ENCODE data around the gene DCX. TPM values are rescaled to one million over a fixed set of nuclear protein-coding genes. Genes with fewer than 3 reads are reported as not detected.

The DCX gene
- total RNA-seq, 1 experiment from 2014 or later: not detected

DNA sequence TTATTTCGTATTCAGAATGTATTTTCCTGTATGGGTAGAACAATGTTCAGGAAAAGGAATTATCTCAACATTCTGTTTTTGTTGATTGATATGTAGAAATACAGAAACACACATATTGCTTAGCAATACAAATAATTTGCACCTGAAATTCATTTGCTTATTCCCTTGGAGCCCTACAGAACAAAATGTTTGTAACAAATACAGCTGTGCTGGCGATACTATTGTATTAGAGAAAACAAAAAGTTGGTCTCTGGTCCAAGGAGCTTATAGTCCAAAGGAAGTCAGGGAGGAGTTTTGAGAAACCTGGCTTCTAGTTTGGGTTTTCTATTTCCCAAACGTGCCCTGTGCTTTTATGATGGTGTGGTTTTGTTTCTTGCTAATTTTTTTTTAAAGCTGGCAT is 104.0 kb downstream of the DCX start:
- ChIA-PET POLR2A (ENCODE audit: unreplicated experiment) (no interaction called here), CTCF (no interaction called here)
- Histone ChIP-seq H3K4me2 (no peak overlapping the region), H3K36me3 (ENCODE audit: low read depth) (no peaks in the 10 kb centered on the region), H3K27ac (no peak overlapping the region), H3K4me1 (replicated peaks; ENCODE audit: insufficient read depth) (no peaks in the 10 kb centered on the region), H3K9me3 (ENCODE audit: insufficient read depth, low read depth) (no peaks in the 10 kb centered on the region), H3K4me3 (no peak overlapping the region), H3K9me2 (ENCODE audit: insufficient read depth) (no peaks in the 10 kb centered on the region), H4K20me1 (ENCODE audit: insufficient read depth) (no peaks in the 10 kb centered on the region), H2AFZ (no peak overlapping the region), H3K27me3 (ENCODE audit: insufficient read depth, low read depth) (no peaks in the 10 kb centered on the region), H3K79me2 (ENCODE audit: low read depth) (no peaks in the 10 kb centered on the region), H3F3A (ENCODE audit: insufficient read depth, low read depth) (no peaks in the 10 kb centered on the region)
- no TSS peak for BruUV-seq (replicated peaks)
- TF ChIP-seq, protein P1, sequence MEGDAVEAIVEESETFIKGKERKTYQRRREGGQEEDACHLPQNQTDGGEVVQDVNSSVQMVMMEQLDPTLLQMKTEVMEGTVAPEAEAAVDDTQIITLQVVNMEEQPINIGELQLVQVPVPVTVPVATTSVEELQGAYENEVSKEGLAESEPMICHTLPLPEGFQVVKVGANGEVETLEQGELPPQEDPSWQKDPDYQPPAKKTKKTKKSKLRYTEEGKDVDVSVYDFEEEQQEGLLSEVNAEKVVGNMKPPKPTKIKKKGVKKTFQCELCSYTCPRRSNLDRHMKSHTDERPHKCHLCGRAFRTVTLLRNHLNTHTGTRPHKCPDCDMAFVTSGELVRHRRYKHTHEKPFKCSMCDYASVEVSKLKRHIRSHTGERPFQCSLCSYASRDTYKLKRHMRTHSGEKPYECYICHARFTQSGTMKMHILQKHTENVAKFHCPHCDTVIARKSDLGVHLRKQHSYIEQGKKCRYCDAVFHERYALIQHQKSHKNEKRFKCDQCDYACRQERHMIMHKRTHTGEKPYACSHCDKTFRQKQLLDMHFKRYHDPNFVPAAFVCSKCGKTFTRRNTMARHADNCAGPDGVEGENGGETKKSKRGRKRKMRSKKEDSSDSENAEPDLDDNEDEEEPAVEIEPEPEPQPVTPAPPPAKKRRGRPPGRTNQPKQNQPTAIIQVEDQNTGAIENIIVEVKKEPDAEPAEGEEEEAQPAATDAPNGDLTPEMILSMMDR (conservative IDR thresholded peaks at IDR 0.05): no peak
- no peak for TF ChIP-seq EZH2 (IDR thresholded peaks at IDR 0.05; ENCODE audit: low read depth)
- intact Hi-C loops (cut with micrococcal nuclease; ENCODE audit: unreplicated experiment): no loop called here
- DNase-seq: no peak

DNA sequence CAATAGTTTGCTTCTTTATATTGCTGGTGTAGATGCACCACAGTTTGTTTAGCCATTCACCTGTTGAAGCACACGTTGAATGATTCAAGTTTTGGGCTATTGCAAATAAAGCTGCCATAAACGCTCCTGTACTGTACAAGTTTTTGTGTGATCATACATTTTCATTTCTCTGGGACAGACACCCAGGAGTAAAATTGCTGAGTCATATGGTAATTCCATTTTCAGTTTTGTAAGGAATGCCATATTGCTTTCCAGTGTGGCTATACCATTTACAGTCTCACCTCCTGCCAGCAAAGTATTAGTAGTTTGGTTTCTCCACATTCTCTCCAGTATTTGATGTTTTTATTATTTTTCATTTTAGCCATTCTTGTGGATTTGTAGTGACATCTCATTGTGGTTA is 109.7 kb downstream of the DCX start:
- intact Hi-C loops (cut with micrococcal nuclease; ENCODE audit: unreplicated experiment): no loop called here
- no peak for DNase-seq
- no peaks in the 10 kb centered on the region for H3K9me3 ChIP-seq (ENCODE audit: insufficient read depth, low read depth)
- H3K36me3 ChIP-seq (ENCODE audit: low read depth): no peaks in the 10 kb centered on the region
- H4K20me1 ChIP-seq (ENCODE audit: insufficient read depth): no peaks in the 10 kb centered on the region
- no peak overlapping the region for H3K4me2 ChIP-seq
- no peak for TF ChIP-seq EZH2 (IDR thresholded peaks at IDR 0.05; ENCODE audit: low read depth)
- TF ChIP-seq, protein P1 (conservative IDR thresholded peaks at IDR 0.05): no peak
- BruUV-seq (replicated peaks): no TSS peak
- no peaks in the 10 kb centered on the region for H3K79me2 ChIP-seq (ENCODE audit: low read depth)
- H3K4me3 ChIP-seq: no peak overlapping the region
- no peaks in the 10 kb centered on the region for H3K9me2 ChIP-seq (ENCODE audit: insufficient read depth)
- H2AFZ ChIP-seq: no peak overlapping the region
- POLR2A ChIA-PET (ENCODE audit: unreplicated experiment): no interaction called here
- CTCF ChIA-PET: no interaction called here
- no peak overlapping the region for H3K27ac ChIP-seq
- H3K4me1 ChIP-seq (replicated peaks; ENCODE audit: insufficient read depth): no peaks in the 10 kb centered on the region
- no peaks in the 10 kb centered on the region for H3F3A ChIP-seq (ENCODE audit: insufficient read depth, low read depth)
- no peaks in the 10 kb centered on the region for H3K27me3 ChIP-seq (ENCODE audit: insufficient read depth, low read depth)

DNA sequence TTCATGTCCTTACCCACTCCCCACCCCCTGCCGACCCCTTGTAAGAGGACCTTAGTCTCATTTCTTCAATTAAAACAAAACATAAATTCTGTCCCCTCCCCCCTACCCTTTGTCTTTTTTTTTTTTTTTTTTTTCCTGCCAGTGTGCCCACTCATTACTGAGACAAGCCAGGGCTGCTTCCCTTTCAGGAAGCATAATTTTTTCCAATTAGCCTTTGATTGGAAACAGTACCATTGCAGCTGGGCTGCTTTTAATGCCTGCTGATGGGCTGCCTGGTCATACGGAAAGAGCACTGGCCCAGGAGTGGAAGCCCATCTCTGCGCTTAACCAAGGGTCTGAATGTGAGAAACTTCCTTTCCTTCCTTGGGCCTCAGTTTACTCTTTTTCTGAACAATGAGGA is 123.2 kb downstream of the DCX start:
- Histone ChIP-seq H3K27ac (no peak overlapping the region), H3K9me2 (ENCODE audit: insufficient read depth) (no peaks in the 10 kb centered on the region), H2AFZ (no peak overlapping the region), H3K36me3 (ENCODE audit: low read depth) (no peaks in the 10 kb centered on the region), H4K20me1 (ENCODE audit: insufficient read depth) (no peaks in the 10 kb centered on the region), H3K27me3 (ENCODE audit: insufficient read depth, low read depth) (no peaks in the 10 kb centered on the region), H3K4me2 (no peak overlapping the region), H3K4me1 (replicated peaks; ENCODE audit: insufficient read depth) (no peaks in the 10 kb centered on the region), H3F3A (ENCODE audit: insufficient read depth, low read depth) (no peaks in the 10 kb centered on the region), H3K9me3 (ENCODE audit: insufficient read depth, low read depth) (no peaks in the 10 kb centered on the region), H3K79me2 (ENCODE audit: low read depth) (no peaks in the 10 kb centered on the region), H3K4me3 (no peak overlapping the region)
- POLR2A ChIA-PET (ENCODE audit: unreplicated experiment): no interaction called here
- TF ChIP-seq, protein P1 (conservative IDR thresholded peaks at IDR 0.05): no peak
- no peak for TF ChIP-seq EZH2 (IDR thresholded peaks at IDR 0.05; ENCODE audit: low read depth)
- DNase-seq: no peak
- CTCF ChIA-PET: no interaction called here
- intact Hi-C loops (cut with micrococcal nuclease; ENCODE audit: unreplicated experiment): no loop called here
- BruUV-seq (replicated peaks): no TSS peak
